Type B pancreatic cell (in vitro differentiated cells): ENCODE results near the gene LCE3D. TPM values are rescaled to one million over a fixed set of nuclear protein-coding genes. Genes with fewer than 3 reads are reported as not detected.
"Not testable (repeated sequence)": the region's sequence is repeated elsewhere in the genome, so short reads cannot be mapped to it uniquely, and the experiment has no call there.

Experiments used
- DNase-seq: peaks from one replicate; pipeline ENCODE4 v3.0.0; 2021; ENCODE audit warnings: mixed read lengths; ENCODE audit not compliant: unreplicated experiment; ENCODE audit errors: extremely low spot score
- H3K27ac Mint-ChIP-seq: 2 replicates; pipeline ENCODE4 v1.8.0; 2021; ENCODE audit warnings: mild to moderate bottlenecking, mixed read lengths
- H3K27me3 Mint-ChIP-seq: 2 replicates; pipeline ENCODE4 v1.8.0; 2021; ENCODE audit warnings: mixed read lengths
- H3K36me3 Mint-ChIP-seq: 2 replicates; pipeline ENCODE4 v1.8.0; 2021; ENCODE audit warnings: mixed read lengths
- H3K4me1 Mint-ChIP-seq: one replicate; pipeline ENCODE4 v1.8.0; 2021; ENCODE audit warnings: mixed read lengths; ENCODE audit not compliant: unreplicated experiment
- H3K4me3 Mint-ChIP-seq: 2 replicates; pipeline ENCODE4 v1.8.0; 2021; ENCODE audit warnings: mild to moderate bottlenecking, mixed read lengths
- H3K9me3 Mint-ChIP-seq: 2 replicates; pipeline ENCODE4 v1.8.0; 2021; ENCODE audit warnings: mixed read lengths
- total RNA-seq: library from RNA; stranded (reverse); gene quantifications from 2 replicates; pipeline ENCODE4 v1.2.1, GENCODE V29; 2021; ENCODE audit warnings: low replicate concordance
- TF ChIP-seq, protein P1 (sequence below): fragments of 200-600 bp; sonication (generic); conservative IDR thresholded peaks from 2 replicates; pipeline ENCODE4 v1.5.0; 2021; ENCODE audit warnings: antibody characterized with exemption, mild to moderate bottlenecking

LCE3D gene
- total RNA-seq, 1 donor from 2014 or later, result not detected

- no peak within 1 kb of the TSS for H3K4me3 Mint-ChIP-seq
- no peaks in the 10 kb centered on the region for H3K27me3 Mint-ChIP-seq
- peaks cover 2% of the 10 kb centered on the region for H3K9me3 Mint-ChIP-seq
- no peak within 1 kb of the TSS for H3K27ac Mint-ChIP-seq
- TF ChIP-seq, protein P1, sequence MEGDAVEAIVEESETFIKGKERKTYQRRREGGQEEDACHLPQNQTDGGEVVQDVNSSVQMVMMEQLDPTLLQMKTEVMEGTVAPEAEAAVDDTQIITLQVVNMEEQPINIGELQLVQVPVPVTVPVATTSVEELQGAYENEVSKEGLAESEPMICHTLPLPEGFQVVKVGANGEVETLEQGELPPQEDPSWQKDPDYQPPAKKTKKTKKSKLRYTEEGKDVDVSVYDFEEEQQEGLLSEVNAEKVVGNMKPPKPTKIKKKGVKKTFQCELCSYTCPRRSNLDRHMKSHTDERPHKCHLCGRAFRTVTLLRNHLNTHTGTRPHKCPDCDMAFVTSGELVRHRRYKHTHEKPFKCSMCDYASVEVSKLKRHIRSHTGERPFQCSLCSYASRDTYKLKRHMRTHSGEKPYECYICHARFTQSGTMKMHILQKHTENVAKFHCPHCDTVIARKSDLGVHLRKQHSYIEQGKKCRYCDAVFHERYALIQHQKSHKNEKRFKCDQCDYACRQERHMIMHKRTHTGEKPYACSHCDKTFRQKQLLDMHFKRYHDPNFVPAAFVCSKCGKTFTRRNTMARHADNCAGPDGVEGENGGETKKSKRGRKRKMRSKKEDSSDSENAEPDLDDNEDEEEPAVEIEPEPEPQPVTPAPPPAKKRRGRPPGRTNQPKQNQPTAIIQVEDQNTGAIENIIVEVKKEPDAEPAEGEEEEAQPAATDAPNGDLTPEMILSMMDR, result no peak
- no peaks in the 10 kb centered on the region for H3K36me3 Mint-ChIP-seq
- no peaks in the 10 kb centered on the region for H3K4me1 Mint-ChIP-seq
- no peak for DNase-seq
These were observed 33.2 kb upstream of the LCE3D start, which contains the start of gene LCE3B for GRCh38 chr1:152613511-152613910. LCE3B (plus strand) TSS chr1:152613811; CDS start chr1:152613811, 0 bp downstream.

DNA sequence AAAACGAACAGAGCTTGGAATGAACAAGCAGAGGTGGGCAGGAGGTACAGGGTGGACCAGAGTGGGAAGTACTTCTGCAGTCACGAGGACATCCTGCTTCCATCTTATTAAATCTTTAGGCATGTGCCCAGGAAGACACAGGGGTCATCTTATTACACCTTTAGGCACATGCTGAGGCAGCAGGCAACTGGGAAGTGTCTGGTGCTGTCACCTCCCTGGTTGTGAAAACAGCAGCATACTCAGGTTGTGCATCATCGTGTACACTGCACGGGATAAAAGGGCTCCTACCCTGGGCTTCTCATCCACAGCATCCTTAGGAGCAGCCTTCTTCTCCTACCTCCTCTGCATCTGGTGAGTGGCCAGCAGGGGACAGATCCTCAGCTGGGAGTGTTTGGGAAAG, 19.6 kb upstream of the LCE3D start, which contains the start of gene LCE3C:
TSS of gene LCE3C (plus strand) at position 301 of the 400 bp plus-strand sequence. CDS start 498 bp downstream, outside the sequence.
- no peaks in the 10 kb centered on the region for H3K27me3 Mint-ChIP-seq
- no peak within 1 kb of the TSS for H3K27ac Mint-ChIP-seq
- TF ChIP-seq, protein P1, result no peak
- no peak within 1 kb of the TSS for H3K4me3 Mint-ChIP-seq
- DNase-seq, result no peak
- H3K4me1 Mint-ChIP-seq, result no peaks in the 10 kb centered on the region
- H3K9me3 Mint-ChIP-seq, result no peaks in the 10 kb centered on the region
- H3K36me3 Mint-ChIP-seq, result no peaks in the 10 kb centered on the region

GRCh38 chr1:152596986-152597385, 16.7 kb upstream of the LCE3D start:
- Mint-ChIP-seq H3K4me1 (no peaks in the 10 kb centered on the region), H3K4me3 (no peak overlapping the region), H3K36me3 (no peaks in the 10 kb centered on the region), H3K27ac (no peak overlapping the region), H3K27me3 (no peaks in the 10 kb centered on the region), H3K9me3 (no peaks in the 10 kb centered on the region)
- TF ChIP-seq, protein P1, result no peak
- no peak for DNase-seq

GRCh38 chr1:152585586-152585985, 5.3 kb upstream of the LCE3D start:
- H3K4me1 Mint-ChIP-seq, result no peaks in the 10 kb centered on the region
- no peak for DNase-seq
- TF ChIP-seq, protein P1, result no peak
- H3K9me3 Mint-ChIP-seq, result no peaks in the 10 kb centered on the region
- H3K36me3 Mint-ChIP-seq, result no peaks in the 10 kb centered on the region
- H3K27ac Mint-ChIP-seq, result no peak overlapping the region
- no peaks in the 10 kb centered on the region for H3K27me3 Mint-ChIP-seq
- H3K4me3 Mint-ChIP-seq, result no peak overlapping the region

- no peak for DNase-seq
- TF ChIP-seq, protein P1, result no peak
- no peaks in the 10 kb centered on the region for H3K9me3 Mint-ChIP-seq
- H3K36me3 Mint-ChIP-seq, result no peaks in the 10 kb centered on the region
- H3K27ac Mint-ChIP-seq, result no peak overlapping the region
- no peaks in the 10 kb centered on the region for H3K27me3 Mint-ChIP-seq
- H3K4me1 Mint-ChIP-seq, result no peaks in the 10 kb centered on the region
- no peak overlapping the region for H3K4me3 Mint-ChIP-seq
These were observed 2.3 kb upstream of the LCE3D start for GRCh38 chr1:152582647-152583046.

DNA sequence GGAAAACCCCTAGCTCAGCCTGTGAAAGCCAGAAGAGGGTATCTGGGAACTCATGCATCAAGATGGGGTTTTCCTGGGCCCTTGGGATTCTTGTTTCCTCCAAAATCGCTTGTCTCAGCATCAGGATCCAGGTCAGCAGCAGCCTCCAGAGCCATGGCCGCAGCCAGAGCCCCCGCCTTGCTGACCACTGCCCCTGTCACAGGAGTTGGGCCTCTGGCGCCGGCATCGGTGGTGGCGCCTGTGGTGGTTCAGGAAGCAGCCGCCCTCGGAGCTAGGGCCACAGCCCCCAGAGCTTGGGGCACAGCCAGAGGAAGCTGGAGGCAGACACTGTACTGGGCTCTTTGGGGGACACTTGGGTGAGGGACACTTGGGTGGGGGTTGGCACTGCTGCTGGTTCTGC, 790 bp downstream of the LCE3D start:
- H3K36me3 Mint-ChIP-seq, DNase-seq, H3K27ac Mint-ChIP-seq, H3K9me3 Mint-ChIP-seq, H3K4me1 Mint-ChIP-seq, H3K27me3 Mint-ChIP-seq, H3K4me3 Mint-ChIP-seq: not testable (repeated sequence)
